ENCODE measurements around the gene NF1.
"Not testable (repeated sequence)": the region's sequence is repeated elsewhere in the genome, so short reads cannot be mapped to it uniquely, and the experiment has no call there.

Gene NF1

GRCh38 chr17:31130286-31131224 is 35.8 kb downstream of the NF1 start:
- DNase-seq (ENCODE audit: low read depth): no peak

GRCh38 chr17:31131299-31131698 is 36.5 kb downstream of the NF1 start:
- no peak for DNase-seq (ENCODE audit: low read depth)

GRCh38 chr17:31132977-31133376 is 38.2 kb downstream of the NF1 start:
- DNase-seq (ENCODE audit: low read depth): no peak

GRCh38 chr17:31134576-31134975 is 39.8 kb downstream of the NF1 start:
- no peak for DNase-seq (ENCODE audit: low read depth)

- DNase-seq (ENCODE audit: low read depth): no peak
These were observed 41.5 kb downstream of the NF1 start for GRCh38 chr17:31136319-31136718.

GRCh38 chr17:31140111-31140510 is 45.3 kb downstream of the NF1 start:
- no peak for DNase-seq (ENCODE audit: low read depth)

- DNase-seq (ENCODE audit: low read depth): no peak
These were observed 49.7 kb downstream of the NF1 start for GRCh38 chr17:31144428-31144827.

- no peak for DNase-seq (ENCODE audit: low read depth)
These were observed 50.1 kb downstream of the NF1 start for GRCh38 chr17:31144836-31145235.

GRCh38 chr17:31147507-31148202 is 52.9 kb downstream of the NF1 start:
- no peak for DNase-seq (ENCODE audit: low read depth)

GRCh38 chr17:31148205-31148604 is 53.4 kb downstream of the NF1 start:
- DNase-seq (ENCODE audit: low read depth): no peak

- DNase-seq (ENCODE audit: low read depth): no peak
These were observed 57.5 kb downstream of the NF1 start for GRCh38 chr17:31152271-31152670.

GRCh38 chr17:31155208-31155810 is 60.5 kb downstream of the NF1 start:
- no peak for DNase-seq (ENCODE audit: low read depth)

- DNase-seq (ENCODE audit: low read depth): no peak
These were observed 61.5 kb downstream of the NF1 start for GRCh38 chr17:31156326-31156725.

- not testable (repeated sequence) for DNase-seq (ENCODE audit: low read depth)
These were observed 62.1 kb downstream of the NF1 start for GRCh38 chr17:31156864-31157263.

- DNase-seq (ENCODE audit: low read depth): no peak
These were observed 64.1 kb downstream of the NF1 start for GRCh38 chr17:31158746-31159377.

- no peak for DNase-seq (ENCODE audit: low read depth)
These were observed 68.5 kb downstream of the NF1 start for GRCh38 chr17:31163091-31163781.

GRCh38 chr17:31167111-31167510 is 72.3 kb downstream of the NF1 start:
- DNase-seq (ENCODE audit: low read depth): no peak

- no peak for DNase-seq (ENCODE audit: low read depth)
These were observed 76.9 kb downstream of the NF1 start for GRCh38 chr17:31171701-31172100.

- DNase-seq (ENCODE audit: low read depth): no peak
These were observed 77.6 kb downstream of the NF1 start for GRCh38 chr17:31172388-31172787.

- DNase-seq (ENCODE audit: low read depth): no peak
These were observed 79.4 kb downstream of the NF1 start for GRCh38 chr17:31174215-31174614.

- DNase-seq (ENCODE audit: low read depth): no peak
These were observed 80.5 kb downstream of the NF1 start for GRCh38 chr17:31175237-31175636.

GRCh38 chr17:31176143-31176542 is 81.4 kb downstream of the NF1 start:
- not testable (repeated sequence) for DNase-seq (ENCODE audit: low read depth)

Data from stimulated activated CD8-positive, alpha-beta memory T cell treated with anti-CD3 and anti-CD28 coated beads, Interleukin-12 subunit alpha, Interleukin-12 subunit beta, amount 100 ng/mL, for 1 hour (primary cell).